Activated CD8-positive, alpha-beta memory T cell treated with anti-CD3 and anti-CD28 coated beads for 36 hours (primary cell): ENCODE results near the gene TTC32. TPM values are rescaled to one million over a fixed set of nuclear protein-coding genes. Genes with fewer than 3 reads are reported as not detected.

Experiments used
- CTCF ChIA-PET: fragments of 350-600 bp; sonication (Branson Sonifier 250); formaldehyde crosslinking; loops from one replicate; lab custom pipeline; 2021; ENCODE audit warnings: antibody characterized with exemption; lab: Charles Lee
- POLR2A ChIA-PET: fragments of 350-600 bp; sonication (Branson Sonifier 250); formaldehyde crosslinking; loops from one replicate; lab custom pipeline; 2021; ENCODE audit warnings: antibody characterized with exemption; lab: Charles Lee
- total RNA-seq, 2 experiments: library from RNA; stranded (reverse); gene quantifications; one replicate each; pipeline ENCODE4 v1.2.3, GENCODE V29; 2021

The TTC32 gene
- total RNA-seq, 2 experiments from 2014 or later = 11.8 to 12.0 TPM

- CTCF ChIA-PET = no interaction called here
- POLR2A ChIA-PET = no interaction called here
Measured at GRCh38 chr2:19859565-19859964, 42.2 kb downstream of the TTC32 start.

- ChIA-PET CTCF (no interaction called here), POLR2A (no interaction called here)
Measured at GRCh38 chr2:19857806-19858205, 44.0 kb downstream of the TTC32 start.

GRCh38 chr2:19857100-19857499, 44.7 kb downstream of the TTC32 start:
- POLR2A ChIA-PET = no interaction called here
- CTCF ChIA-PET = no interaction called here

GRCh38 chr2:19855542-19856431, 46.0 kb downstream of the TTC32 start:
- POLR2A ChIA-PET = no interaction called here

GRCh38 chr2:19854596-19855541, 46.9 kb downstream of the TTC32 start:
- ChIA-PET POLR2A (no interaction called here), CTCF (no interaction called here)

More at GRCh38 chr2:19855542-19856431, 46.0 kb downstream of the TTC32 start:
- CTCF ChIA-PET = no interaction called here

GRCh38 chr2:19851116-19851695, 50.6 kb downstream of the TTC32 start:
- POLR2A ChIA-PET = no interaction called here
- CTCF ChIA-PET = interaction anchor here (1.4 kb wide), 1 partner anchor 12 kb away, joined by 4 read pairs; no protein-coding TSS in a partner anchor

- CTCF ChIA-PET = no interaction called here
- POLR2A ChIA-PET = no interaction called here
Measured at GRCh38 chr2:19850056-19851050, 51.4 kb downstream of the TTC32 start.

GRCh38 chr2:19848952-19849351, 52.8 kb downstream of the TTC32 start:
- ChIA-PET POLR2A (no interaction called here), CTCF (no interaction called here)

- POLR2A ChIA-PET = no interaction called here
- CTCF ChIA-PET = no interaction called here
Measured at GRCh38 chr2:19848029-19848750, 53.6 kb downstream of the TTC32 start.

- POLR2A ChIA-PET = no interaction called here
- CTCF ChIA-PET = no interaction called here
Measured at GRCh38 chr2:19847486-19847885, 54.3 kb downstream of the TTC32 start.

Other genes starting within 250 kb of the TTC32 start
- gene WDR35, start 88.1 kb upstream of the TTC32 start, total RNA-seq = 10 to 100 TPM; 12.2 to 12.4 TPM
- not detected for gene MATN3, start 110.7 kb upstream of the TTC32 start, total RNA-seq
- 10 to 100 TPM; 23.9 to 27.5 TPM for gene LAPTM4A, start 149.6 kb upstream of the TTC32 start, total RNA-seq